GM12874 (cell line): ENCODE results near the gene OR7A17.

ENCODE experiments used
- CTCF ChIP-seq: IDR thresholded peaks from 2 replicates; pipeline ENCODE4 v1.5.1; 2011; ENCODE audit warnings: low read depth, mild to moderate bottlenecking, control low read depth, low read length, moderate library complexity; ENCODE audit not compliant: insufficient read depth

Gene OR7A17

DNA sequence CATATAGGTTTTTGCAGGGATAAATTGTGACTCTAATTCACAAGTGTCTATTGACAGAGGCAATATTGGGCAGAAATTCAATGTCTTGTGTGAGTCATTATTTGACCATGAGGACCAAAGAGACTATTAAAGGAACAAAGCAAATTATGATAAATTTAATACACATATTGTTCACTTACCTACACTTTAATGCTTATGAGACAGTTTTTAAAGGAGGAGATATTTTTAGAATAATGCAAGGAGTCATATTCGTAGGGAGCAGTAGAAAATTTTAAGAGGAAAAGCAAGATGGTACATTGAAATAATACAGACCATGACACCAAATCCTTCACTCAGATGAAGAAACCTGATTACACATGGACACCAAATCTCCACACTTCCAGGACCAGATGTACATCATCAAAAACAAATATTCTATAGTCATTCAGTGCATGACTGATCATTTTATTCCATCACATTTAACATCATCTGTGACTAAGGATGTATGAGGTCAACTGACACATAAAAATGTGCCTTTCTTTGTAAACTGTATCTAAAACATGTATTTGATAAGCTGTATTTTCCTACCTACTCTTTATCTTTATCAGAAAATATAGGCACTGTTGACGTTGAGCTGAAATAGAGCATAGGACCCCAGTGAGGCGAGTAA is 4.2 kb upstream of the OR7A17 start:
- TF ChIP-seq CTCF, result no peak

GRCh38 chr19:14871619-14872230 is 14.2 kb downstream of the OR7A17 start:
- no peak for TF ChIP-seq CTCF

DNA sequence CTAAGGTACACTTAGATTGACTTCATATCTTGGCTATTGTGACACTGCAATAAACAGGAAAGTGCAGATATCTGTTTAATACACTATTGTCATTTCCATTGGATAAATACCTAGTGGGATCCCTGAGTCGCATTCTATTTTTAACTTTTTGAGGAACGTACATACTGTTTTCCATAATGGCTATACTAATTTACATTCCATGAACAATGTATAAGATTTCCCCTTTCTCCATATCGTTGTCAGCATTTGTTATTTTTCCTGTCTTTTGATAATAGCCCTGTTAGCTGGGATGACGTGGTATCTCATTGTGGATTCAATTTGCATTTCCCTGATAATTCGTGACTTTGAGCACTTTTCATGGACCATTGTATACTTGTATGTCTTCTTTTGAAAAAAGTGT is 17.4 kb downstream of the OR7A17 start:
- TF ChIP-seq CTCF, result no peak

DNA sequence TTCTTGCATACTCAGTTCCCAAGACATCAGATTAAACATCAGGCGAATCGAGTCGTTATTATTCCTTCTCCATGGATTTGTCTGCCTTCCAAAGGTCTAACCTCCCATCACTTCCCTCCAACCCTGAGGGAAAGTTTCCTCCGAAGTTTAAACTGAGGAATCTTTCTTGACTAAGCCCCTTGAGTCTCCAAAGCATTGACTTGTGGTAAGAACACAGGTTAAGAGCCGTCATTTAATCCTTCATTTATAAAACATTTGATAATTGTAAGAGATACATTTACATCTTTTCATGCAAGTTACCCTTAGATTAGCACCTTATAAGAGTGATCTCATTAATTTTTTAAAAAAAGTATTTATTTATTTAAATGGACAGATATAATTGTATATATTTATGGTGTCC is 37.1 kb downstream of the OR7A17 start, which contains the start of gene OR7A10:
Gene OR7A10, minus strand, starts transcription at position 101 of the 400 bp plus-strand sequence. CDS start 7,045 bp downstream, outside the sequence.
- TF ChIP-seq CTCF, result no peak

DNA sequence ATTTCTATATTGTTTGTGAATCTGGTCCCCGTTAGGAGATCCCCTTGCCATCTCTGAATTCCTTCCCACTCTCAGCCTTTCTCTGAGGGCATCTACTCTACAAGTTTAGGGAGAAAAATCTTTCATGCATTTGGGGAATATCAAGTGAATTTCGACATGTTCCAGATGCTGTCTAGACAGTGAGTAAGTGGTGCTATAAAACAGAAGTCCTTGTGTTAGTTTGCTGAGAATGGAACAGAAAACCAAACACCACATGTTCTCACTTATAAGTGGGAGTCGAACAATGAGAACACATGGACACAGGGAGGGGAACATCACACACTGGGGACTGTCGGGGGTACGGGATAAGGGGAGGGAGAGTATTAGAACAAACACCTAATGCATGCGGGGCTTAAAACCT is 42.4 kb downstream of the OR7A17 start:
- no peak for TF ChIP-seq CTCF

DNA sequence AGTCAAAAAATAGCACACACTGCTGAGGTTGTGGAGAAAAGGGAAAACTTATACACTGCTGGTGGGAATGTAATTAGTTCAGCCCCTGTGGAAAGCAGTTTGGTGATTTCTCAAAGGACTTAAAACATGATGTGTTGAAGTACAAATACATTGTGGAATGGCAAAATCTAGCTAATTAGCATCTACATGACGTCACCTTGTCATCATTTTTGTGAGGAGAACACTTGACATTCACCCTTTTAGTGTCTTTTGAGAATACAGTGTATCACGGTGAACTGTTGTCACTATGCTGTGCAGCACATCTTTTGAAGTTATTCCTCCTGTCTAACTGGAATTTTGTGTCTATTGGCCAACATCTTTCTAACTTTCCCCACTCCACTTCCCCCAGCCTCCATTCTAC is 42.8 kb downstream of the OR7A17 start:
- no peak for TF ChIP-seq CTCF

GRCh38 chr19:14840206-14840605 is 45.7 kb downstream of the OR7A17 start:
- no peak for TF ChIP-seq CTCF
